Vagina (tissue), 2 donors: ENCODE results near the gene LRRIQ1. TPM values are rescaled to one million over a fixed set of nuclear protein-coding genes. Genes with fewer than 3 reads are reported as not detected.

Experiments
- DNase-seq, 2 donors: peaks; one replicate each; pipeline ENCODE4 v3.0.0-alpha.2; 2017; ENCODE audit errors: extremely low spot score in 2 of 2
- H3K27ac ChIP-seq: fragments of 200-600 bp; sonication (generic); one replicate; pipeline ENCODE4 v1.5.1; 2019
- H3K27me3 ChIP-seq: fragments of 200-600 bp; sonication (generic); one replicate; pipeline ENCODE4 v1.5.1; 2019
- H3K36me3 ChIP-seq, 2 donors: fragments of 200-600 bp; sonication (generic); one replicate each; pipeline ENCODE4 v1.5.1; 2017 to 2019
- H3K4me1 ChIP-seq: fragments of 200-600 bp; sonication (generic); one replicate; pipeline ENCODE4 v1.5.1; 2019
- H3K4me3 ChIP-seq, 2 donors: fragments of 200-600 bp; sonication (generic); 1 replicate in 1 of 2; 2 replicates in 1 of 2; pipeline ENCODE4 v1.5.1; 2016 to 2019
- H3K9me3 ChIP-seq: fragments of 200-600 bp; sonication (generic); one replicate; pipeline ENCODE4 v1.5.1; 2019
- CTCF ChIP-seq, 3 experiments: fragments of 450-650 bp in 2 of 3; fragments of 200-600 bp in 1 of 3; sonication (generic) in 1 of 3; IDR thresholded peaks; one replicate each; pipeline ENCODE4 v1.5.1; 2017 to 2019; ENCODE audit warnings: antibody characterized with exemption in 3 of 3, mild to moderate bottlenecking in 2 of 3, moderate library complexity in 2 of 3
- POLR2A ChIP-seq, 2 donors: fragments of 450-650 bp; IDR thresholded peaks; one replicate each; pipeline ENCODE4 v1.6.1; 2017; ENCODE audit warnings: antibody characterized with exemption in 2 of 2, mild to moderate bottlenecking in 2 of 2, moderate library complexity in 2 of 2
- POLR2AphosphoS5 ChIP-seq, 2 donors: sonication (generic); formaldehyde crosslinking; IDR thresholded peaks; one replicate each; pipeline ENCODE4 v1.9.0; 2017; ENCODE audit warnings: antibody characterized with exemption in 2 of 2, mild to moderate bottlenecking in 2 of 2, low read depth in 1 of 2; ENCODE audit not compliant: insufficient read depth in 1 of 2
- intact Hi-C: fragments of 100-400 bp; cut with DNase I; formaldehyde crosslinking; loops from one replicate; pipeline ENCODE4 v1.15.1; 2023
- total RNA-seq: library from RNA; depleted of rRNA; stranded (reverse); fragments of >200 nt; gene quantifications from one replicate; pipeline ENCODE4 v1.2.3, GENCODE V29; 2016

Gene LRRIQ1
- total RNA-seq, 1 donor from 2014 or later: 0.25 TPM

GRCh38 chr12:85006206-85006605 lies 29.9 kb upstream of the LRRIQ1 start:
- intact Hi-C loops: no loop called here
- Histone ChIP-seq H3K27ac (no peak overlapping the region), H3K9me3 (no peaks in the 10 kb centered on the region), H3K4me3 (no peak overlapping the region), H3K36me3 (no peaks in the 10 kb centered on the region), H3K27me3 (no peaks in the 10 kb centered on the region), H3K4me1 (peaks cover 3% of the 10 kb centered on the region)
- TF ChIP-seq POLR2A (IDR thresholded peaks at IDR 0.05) (no peak), POLR2AphosphoS5 (IDR thresholded peaks at IDR 0.05; ENCODE audit: insufficient read depth in 1 of 2, low read depth in 1 of 2) (no peak), CTCF (IDR thresholded peaks at IDR 0.05) (no peak)
- no peak for DNase-seq

- intact Hi-C loops: no loop called here
- DNase-seq: no peak
Measured at GRCh38 chr12:85007836-85008235, 28.3 kb upstream of the LRRIQ1 start.

GRCh38 chr12:85016413-85016812 lies 19.7 kb upstream of the LRRIQ1 start:
- TF ChIP-seq POLR2AphosphoS5 (IDR thresholded peaks at IDR 0.05; ENCODE audit: insufficient read depth in 1 of 2, low read depth in 1 of 2) (no peak), CTCF (IDR thresholded peaks at IDR 0.05) (no peak), POLR2A (IDR thresholded peaks at IDR 0.05) (no peak)

More at GRCh38 chr12:85007836-85008235, 28.3 kb upstream of the LRRIQ1 start:
- Histone ChIP-seq H3K4me3 (no peak overlapping the region), H3K36me3 (no peaks in the 10 kb centered on the region), H3K9me3 (no peaks in the 10 kb centered on the region), H3K27ac (no peak overlapping the region), H3K27me3 (no peaks in the 10 kb centered on the region), H3K4me1 (peaks cover 3% of the 10 kb centered on the region)
- TF ChIP-seq POLR2AphosphoS5 (IDR thresholded peaks at IDR 0.05; ENCODE audit: insufficient read depth in 1 of 2, low read depth in 1 of 2) (no peak), POLR2A (IDR thresholded peaks at IDR 0.05) (no peak), CTCF (IDR thresholded peaks at IDR 0.05) (no peak)

GRCh38 chr12:85017133-85017532 lies 19.0 kb upstream of the LRRIQ1 start:
- TF ChIP-seq CTCF (IDR thresholded peaks at IDR 0.05) (no peak), POLR2A (IDR thresholded peaks at IDR 0.05) (no peak), POLR2AphosphoS5 (IDR thresholded peaks at IDR 0.05; ENCODE audit: insufficient read depth in 1 of 2, low read depth in 1 of 2) (no peak)
- DNase-seq: no peak
- H3K4me1 ChIP-seq: no peaks in the 10 kb centered on the region
- H3K4me3 ChIP-seq: no peak overlapping the region
- no peaks in the 10 kb centered on the region for H3K36me3 ChIP-seq
- no peaks in the 10 kb centered on the region for H3K9me3 ChIP-seq
- intact Hi-C loops: no loop called here
- H3K27ac ChIP-seq: no peak overlapping the region
- H3K27me3 ChIP-seq: no peaks in the 10 kb centered on the region

More at GRCh38 chr12:85016413-85016812, 19.7 kb upstream of the LRRIQ1 start:
- Histone ChIP-seq H3K27ac (no peak overlapping the region), H3K4me3 (no peak overlapping the region), H3K36me3 (no peaks in the 10 kb centered on the region), H3K27me3 (no peaks in the 10 kb centered on the region), H3K4me1 (no peaks in the 10 kb centered on the region), H3K9me3 (no peaks in the 10 kb centered on the region)
- intact Hi-C loops: no loop called here
- no peak for DNase-seq

GRCh38 chr12:85017618-85018017 lies 18.5 kb upstream of the LRRIQ1 start:
- intact Hi-C loops: no loop called here
- Histone ChIP-seq H3K27me3 (no peaks in the 10 kb centered on the region), H3K4me3 (no peak overlapping the region), H3K27ac (no peak overlapping the region), H3K4me1 (no peaks in the 10 kb centered on the region), H3K36me3 (no peaks in the 10 kb centered on the region), H3K9me3 (no peaks in the 10 kb centered on the region)
- TF ChIP-seq CTCF (IDR thresholded peaks at IDR 0.05) (no peak), POLR2AphosphoS5 (IDR thresholded peaks at IDR 0.05; ENCODE audit: insufficient read depth in 1 of 2, low read depth in 1 of 2) (no peak), POLR2A (IDR thresholded peaks at IDR 0.05) (no peak)
- DNase-seq: no peak
